Activated effector memory CD4-positive, alpha-beta T cell treated with Interleukin-2 at 50 U/mL for 16 hours (primary cell): ENCODE measurements around the gene PPP1R13B.
A peak's percentile ranks its signal among the peaks of the same experiment; 100 is the strongest.
"Not testable (repeated sequence)": the region's sequence is repeated elsewhere in the genome, so short reads cannot be mapped to it uniquely, and the experiment has no call there.

Source experiments
- DNase-seq: peaks from one replicate; pipeline ENCODE4 v3.0.0-alpha.2; 2020

The PPP1R13B gene

GRCh38 chr14:103830511-103831270, 16.7 kb downstream of the PPP1R13B start:
- DNase-seq: no peak

GRCh38 chr14:103828315-103828967, 18.9 kb downstream of the PPP1R13B start:
- no peak for DNase-seq

- DNase-seq: no peak
Observed at GRCh38 chr14:103825101-103825500, 22.3 kb downstream of the PPP1R13B start.

GRCh38 chr14:103820908-103821307, 26.5 kb downstream of the PPP1R13B start:
- DNase-seq: no peak

GRCh38 chr14:103820382-103820781, 27.0 kb downstream of the PPP1R13B start:
- no peak for DNase-seq

GRCh38 chr14:103819503-103820307, 27.7 kb downstream of the PPP1R13B start:
- no peak for DNase-seq

GRCh38 chr14:103818870-103819269, 28.5 kb downstream of the PPP1R13B start:
- DNase-seq: no peak

GRCh38 chr14:103818422-103818821, 29.0 kb downstream of the PPP1R13B start:
- DNase-seq: no peak

- DNase-seq: no peak
Observed at GRCh38 chr14:103817595-103817994, 29.8 kb downstream of the PPP1R13B start.

GRCh38 chr14:103816991-103817390, 30.4 kb downstream of the PPP1R13B start:
- no peak for DNase-seq

- no peak for DNase-seq
Observed at GRCh38 chr14:103815253-103815652, 32.1 kb downstream of the PPP1R13B start.

- no peak for DNase-seq
Observed at GRCh38 chr14:103811189-103811588, 36.2 kb downstream of the PPP1R13B start.

GRCh38 chr14:103808403-103809001, 38.9 kb downstream of the PPP1R13B start:
- peak; percentile 29 for DNase-seq

- no peak for DNase-seq
Observed at GRCh38 chr14:103806805-103807204, 40.6 kb downstream of the PPP1R13B start.

- no peak for DNase-seq
Observed at GRCh38 chr14:103805708-103806107, 41.7 kb downstream of the PPP1R13B start.

GRCh38 chr14:103803661-103804060, 43.7 kb downstream of the PPP1R13B start:
- DNase-seq: no peak

- no peak for DNase-seq
Observed at GRCh38 chr14:103802356-103802755, 45.0 kb downstream of the PPP1R13B start.

- no peak for DNase-seq
Observed at GRCh38 chr14:103801459-103801858, 45.9 kb downstream of the PPP1R13B start.

GRCh38 chr14:103793192-103793591, 54.2 kb downstream of the PPP1R13B start:
- DNase-seq: not testable (repeated sequence)

- no peak for DNase-seq
Observed at GRCh38 chr14:103788086-103788485, 59.3 kb downstream of the PPP1R13B start.

GRCh38 chr14:103782376-103782775, 65.0 kb downstream of the PPP1R13B start:
- no peak for DNase-seq

GRCh38 chr14:103776319-103776718, 71.1 kb downstream of the PPP1R13B start:
- not testable (repeated sequence) for DNase-seq

- DNase-seq: no peak
Observed at GRCh38 chr14:103775506-103775905, 71.9 kb downstream of the PPP1R13B start.
